Common myeloid progenitor, CD34-positive (primary cell): Measurements from ENCODE around the gene ENDOG.
"Not testable (repeated sequence)": the region's sequence is repeated elsewhere in the genome, so short reads cannot be mapped to it uniquely, and the experiment has no call there.

Experiments used
- CTCF ChIA-PET: fragments of 350-600 bp; sonication (Branson Sonifier 250); formaldehyde crosslinking; loops from one replicate; lab custom pipeline; 2021; ENCODE audit warnings: antibody characterized with exemption; lab: Charles Lee
- POLR2A ChIA-PET: fragments of 350-600 bp; sonication (Branson Sonifier 250); formaldehyde crosslinking; loops from one replicate; lab custom pipeline; 2021; ENCODE audit warnings: antibody characterized with exemption; lab: Charles Lee
- DNase-seq, 3 donors: peaks; one replicate each; pipeline versions ENCODE4 v3.0.0 to v3.0.0-alpha.2; 2013
- H3K27ac ChIP-seq, 2 experiments: 1 replicate in 1 of 2; 2 replicates in 1 of 2; pipeline ENCODE4 v1.7.0; 2013; ENCODE audit warnings: inconsistent platforms in 2 of 2, low read length in 2 of 2, mild to moderate bottlenecking in 2 of 2, low read depth in 1 of 2, moderate library complexity in 1 of 2; ENCODE audit not compliant: severe bottlenecking in 2 of 2, insufficient read depth in 1 of 2, poor library complexity in 1 of 2
- H3K27me3 ChIP-seq, 5 experiments: replicated peaks in 2 of 5; 1 replicate in 3 of 5; 2 replicates in 2 of 5; pipeline versions ENCODE4 v1.6.1 to v1.7.0; 2013; ENCODE audit warnings: low read length in 4 of 5, mild to moderate bottlenecking in 2 of 5, moderate library complexity in 2 of 5, inconsistent platforms in 1 of 5; ENCODE audit not compliant: insufficient read depth in 5 of 5, control insufficient read depth in 4 of 5
- H3K36me3 ChIP-seq, 4 experiments: 1 replicate in 2 of 4; 2 replicates in 2 of 4; pipeline versions ENCODE4 v1.6.1 to v1.7.0; 2013; ENCODE audit warnings: low read length in 3 of 4, control low read depth in 1 of 4, mild to moderate bottlenecking in 1 of 4; ENCODE audit not compliant: control insufficient read depth in 4 of 4, insufficient read depth in 4 of 4
- H3K4me1 ChIP-seq, 4 experiments: 1 replicate in 3 of 4; 2 replicates in 1 of 4; pipeline versions ENCODE4 v1.6.1 to v1.7.1; 2013; ENCODE audit warnings: low read length in 3 of 4, mild to moderate bottlenecking in 3 of 4, control low read depth in 1 of 4, inconsistent platforms in 1 of 4, moderate library complexity in 1 of 4; ENCODE audit not compliant: control insufficient read depth in 4 of 4, insufficient read depth in 4 of 4; ENCODE audit errors: control extremely low read depth in 1 of 4
- H3K4me3 ChIP-seq, 7 experiments: 1 replicate in 4 of 7; 2 replicates in 3 of 7; pipeline versions ENCODE4 v1.5.1 to v1.7.0; 2013; ENCODE audit warnings: mild to moderate bottlenecking in 7 of 7, low read length in 6 of 7, moderate library complexity in 6 of 7, inconsistent platforms in 2 of 7, low read depth in 2 of 7, control low read depth in 1 of 7; ENCODE audit not compliant: insufficient read depth in 4 of 7, control insufficient read depth in 1 of 7; ENCODE audit errors: extremely low read depth in 1 of 7
- H3K9me3 ChIP-seq, 5 experiments: 1 replicate in 4 of 5; 2 replicates in 1 of 5; pipeline versions ENCODE4 v1.6.1 to v1.7.1; 2013; ENCODE audit warnings: low read length in 4 of 5, mild to moderate bottlenecking in 2 of 5, inconsistent platforms in 1 of 5, low read depth in 1 of 5, moderate library complexity in 1 of 5; ENCODE audit not compliant: control insufficient read depth in 4 of 5, insufficient read depth in 2 of 5; ENCODE audit errors: control extremely low read depth in 1 of 5
- WGBS: methylation state at CpG from one replicate; pipeline ENCODE4 v1.1.5; 2013; ENCODE audit not compliant: insufficient coverage; 5-methylcytosine and 5-hydroxymethylcytosine counted together

The ENDOG gene

DNA sequence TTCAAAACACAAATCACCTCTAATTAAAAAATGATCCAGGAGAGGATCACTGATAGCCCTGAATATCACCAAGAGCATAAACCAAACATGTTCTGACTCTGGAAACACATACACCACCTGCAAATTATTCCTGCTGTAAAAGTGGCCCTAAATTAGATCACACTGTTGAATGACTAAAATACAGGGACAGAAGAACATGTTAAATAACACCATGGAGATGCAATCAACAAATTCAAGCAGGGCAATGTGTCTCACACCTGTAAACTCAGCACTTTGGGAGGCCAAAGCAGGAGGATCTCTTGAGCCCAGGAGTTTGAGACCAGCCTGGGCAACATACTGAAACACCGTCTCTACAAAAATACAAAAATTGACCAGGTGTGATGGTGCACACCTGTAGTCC, 29.5 kb downstream of the ENDOG start:
- H3K9me3 ChIP-seq, result peaks cover 0 to 9% (median 0%) of the 10 kb centered on the region in 5 experiments
- no peaks in the 10 kb centered on the region for H3K4me1 ChIP-seq
- no peak overlapping the region for H3K27ac ChIP-seq
- no peak overlapping the region for H3K4me3 ChIP-seq
- no peaks in the 10 kb centered on the region for H3K27me3 ChIP-seq
- CTCF ChIA-PET, result interaction anchor here (1.2 to 1.6 kb wide), 2 partner anchors 16 to 81 kb away, joined by 3 to 4 read pairs; no protein-coding TSS in a partner anchor
- peaks cover 0 to 6% (median 0%) of the 10 kb centered on the region in 4 experiments for H3K36me3 ChIP-seq
- POLR2A ChIA-PET, result no interaction called here
- WGBS, result 86% methylated on average over 1 of the region's 1 CpG
- no peak for DNase-seq

DNA sequence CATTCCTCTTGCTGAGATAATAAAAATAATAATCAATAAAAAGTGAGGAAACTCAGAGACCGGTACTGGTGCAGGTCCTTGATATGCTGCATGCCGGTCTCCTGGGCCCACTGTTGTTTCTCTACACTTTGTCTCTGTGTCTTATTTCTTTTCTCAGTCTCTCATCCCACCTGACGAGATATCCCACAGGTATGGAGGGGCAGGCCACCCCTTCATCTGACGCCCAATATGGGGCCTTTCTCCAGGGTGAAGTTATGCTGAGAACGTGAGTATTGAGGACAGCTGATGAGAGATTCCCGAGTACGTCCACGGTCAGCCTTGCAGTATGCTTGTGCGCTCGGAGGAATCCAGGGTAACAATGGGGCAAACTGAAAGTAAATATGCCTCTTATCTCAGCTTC, 32.7 kb downstream of the ENDOG start:
- DNase-seq, H3K27ac ChIP-seq, H3K27me3 ChIP-seq, H3K36me3 ChIP-seq, POLR2A ChIA-PET, H3K4me1 ChIP-seq, H3K9me3 ChIP-seq, H3K4me3 ChIP-seq: not testable (repeated sequence)
- CTCF ChIA-PET, result interaction anchor here (1.6 to 2.1 kb wide), 4 partner anchors 11 to 142 kb away, joined by 3 to 11 read pairs (median 4); no protein-coding TSS in a partner anchor
- whole genome bisulfite sequencing, result 83% methylated on average over 2 of the region's 10 CpGs

DNA sequence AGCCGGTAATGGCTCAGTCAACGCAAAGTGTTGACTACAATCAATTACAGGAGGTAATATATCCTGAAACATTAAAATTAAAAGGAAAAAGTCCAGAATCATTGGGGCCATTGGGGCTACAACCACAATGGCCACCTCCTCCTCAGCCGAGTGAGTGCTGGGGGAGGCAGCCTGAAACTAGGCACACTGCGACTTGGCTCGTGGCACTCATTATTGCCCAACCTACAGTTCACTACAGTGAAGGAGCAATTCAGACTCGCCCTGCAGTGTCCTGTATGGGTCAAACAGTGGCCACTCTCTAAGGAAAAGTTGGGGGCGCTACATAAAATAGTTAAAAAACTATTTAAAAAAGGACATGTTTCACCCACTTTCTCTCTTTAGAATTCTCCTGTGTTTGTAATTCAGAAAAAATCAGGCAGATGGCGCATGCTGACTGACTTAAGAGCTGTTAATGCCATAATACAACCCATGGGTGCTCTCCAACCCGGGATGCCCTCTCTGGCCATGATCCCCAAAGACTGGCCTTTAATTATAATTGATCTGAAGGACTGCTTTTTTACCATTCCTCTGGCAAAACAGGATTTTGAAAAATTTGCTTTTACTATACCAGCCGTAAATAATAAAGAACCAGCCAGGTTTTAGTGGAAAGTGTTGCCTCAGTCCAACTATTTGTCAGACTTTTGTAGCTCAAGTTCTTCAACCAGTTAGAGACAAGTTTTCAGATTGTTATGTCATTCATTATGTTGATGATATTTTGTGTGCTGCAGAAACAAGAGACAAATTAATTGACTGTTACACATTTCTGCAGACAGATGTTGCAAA, 33.7 kb downstream of the ENDOG start:
- POLR2A ChIA-PET, H3K36me3 ChIP-seq, H3K9me3 ChIP-seq, H3K4me1 ChIP-seq, H3K27me3 ChIP-seq, H3K4me3 ChIP-seq, H3K27ac ChIP-seq: not testable (repeated sequence)
- WGBS, result 85% methylated on average over 6 of the region's 10 CpGs
- peak; percentile 46 to 66 (median 64) for DNase-seq
- CTCF ChIA-PET, result interaction anchor here (1.0 to 2.1 kb wide), 5 partner anchors 10 to 141 kb away, joined by 3 to 11 read pairs (median 4); no protein-coding TSS in a partner anchor

GRCh38 chr9:128852646-128853045, 34.3 kb downstream of the ENDOG start:
- H3K36me3 ChIP-seq, H3K27me3 ChIP-seq, H3K4me3 ChIP-seq, H3K4me1 ChIP-seq, H3K9me3 ChIP-seq, DNase-seq, POLR2A ChIA-PET, H3K27ac ChIP-seq: not testable (repeated sequence)
- WGBS, result no CpG with 5 or more reads among the region's 2 CpGs
- CTCF ChIA-PET, result interaction anchor here (1.0 to 2.1 kb wide), 6 partner anchors 9 to 140 kb away, joined by 3 to 11 read pairs (median 4); no protein-coding TSS in a partner anchor

DNA sequence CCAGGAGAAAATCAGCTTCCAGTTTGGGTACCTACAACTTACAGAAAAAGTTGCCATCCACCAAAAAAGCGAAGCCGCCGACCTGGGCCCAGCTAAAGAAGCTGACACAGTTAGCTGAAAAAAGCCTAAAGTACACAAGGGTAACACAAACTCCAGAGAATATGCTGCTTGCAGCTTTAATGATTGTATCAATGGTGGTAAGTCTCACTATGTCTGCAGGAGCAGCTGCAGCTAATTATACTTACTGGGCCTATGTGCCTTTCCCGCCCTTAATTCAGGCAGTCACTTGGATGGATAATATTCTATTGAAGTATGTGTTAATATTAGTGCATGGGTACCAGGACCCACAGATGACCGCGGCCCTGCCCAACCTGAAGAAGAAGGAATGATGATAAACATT, 36.2 kb downstream of the ENDOG start:
- H3K4me3 ChIP-seq, H3K27ac ChIP-seq, H3K9me3 ChIP-seq, DNase-seq, H3K36me3 ChIP-seq, H3K27me3 ChIP-seq, H3K4me1 ChIP-seq: not testable (repeated sequence)
- POLR2A ChIA-PET, result interaction anchor here (0.6 kb wide), 1 partner anchor 206 kb away, joined by 6 read pairs; no protein-coding TSS in a partner anchor
- CTCF ChIA-PET, result interaction anchor here (1.1 to 1.8 kb wide), 2 partner anchors 10 to 69 kb away, joined by 3 to 4 read pairs; no protein-coding TSS in a partner anchor
- 95% methylated on average over 4 of the region's 6 CpGs for WGBS

GRCh38 chr9:128858476-128858875, 40.2 kb downstream of the ENDOG start:
- ChIA-PET POLR2A (interaction anchor here (0.7 kb wide), 1 partner anchor 224 kb away, joined by 3 read pairs; no protein-coding TSS in a partner anchor), CTCF (interaction anchor here (0.6 to 12.5 kb wide), 2 partner anchors 69 to 97 kb away, joined by 3 to 107 read pairs; no protein-coding TSS in a partner anchor)
- H3K27ac ChIP-seq, H3K4me3 ChIP-seq, H3K27me3 ChIP-seq, H3K36me3 ChIP-seq, H3K9me3 ChIP-seq, DNase-seq, H3K4me1 ChIP-seq: not testable (repeated sequence)
- 100% methylated on average over 7 of the region's 7 CpGs for WGBS

DNA sequence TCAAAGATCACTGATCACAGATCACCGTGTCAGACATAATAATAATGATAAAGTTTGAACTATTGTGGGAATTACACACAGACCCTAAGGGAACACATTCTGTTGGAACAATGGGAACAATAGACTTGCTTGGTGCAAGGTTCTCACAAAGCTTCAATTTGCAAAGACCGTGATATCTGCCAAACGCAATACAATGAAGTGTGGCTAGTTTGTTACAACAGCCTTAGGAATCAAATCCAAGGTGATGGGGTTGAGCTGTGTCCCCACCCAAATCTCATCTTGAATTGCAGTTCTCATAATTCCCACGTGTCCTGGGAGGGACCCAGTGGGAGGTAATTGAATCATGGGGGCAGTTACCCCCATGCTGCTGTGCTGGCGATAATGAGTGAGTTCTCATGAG, 42.6 kb downstream of the ENDOG start:
- Histone ChIP-seq H3K9me3 (no peaks in the 10 kb centered on the region), H3K36me3 (no peaks in the 10 kb centered on the region), H3K27ac (no peak overlapping the region), H3K4me3 (no peak overlapping the region), H3K4me1 (peaks cover 0 to 3% (median 1%) of the 10 kb centered on the region in 4 experiments), H3K27me3 (no peaks in the 10 kb centered on the region)
- no peak for DNase-seq
- POLR2A ChIA-PET, result interaction anchor here (0.9 kb wide), 1 partner anchor 94 kb away, joined by 3 read pairs; no protein-coding TSS in a partner anchor
- CTCF ChIA-PET, result interaction anchor here (0.6 to 12.5 kb wide), 4 partner anchors 16 to 674 kb away, joined by 4 to 107 read pairs (median 42); no protein-coding TSS in a partner anchor
- 100% methylated on average over 2 of the region's 5 CpGs for WGBS
